Measurements from ENCODE around the gene TNRC6A. TPM values are rescaled to one million over a fixed set of nuclear protein-coding genes. Genes with fewer than 3 reads are reported as not detected.
"Not testable (repeated sequence)": the region's sequence is repeated elsewhere in the genome, so short reads cannot be mapped to it uniquely, and the experiment has no call there.

The TNRC6A gene
- total RNA-seq, 1 donor from 2014 or later = 16.1 TPM

- ATAC-seq = no peak
Observed at GRCh38 chr16:24846548-24847357, 117.3 kb downstream of the TNRC6A start.

GRCh38 chr16:24847358-24847664 lies 117.9 kb downstream of the TNRC6A start:
- no peak for ATAC-seq

- ATAC-seq = no peak
Observed at GRCh38 chr16:24848065-24848464, 118.6 kb downstream of the TNRC6A start.

GRCh38 chr16:24849641-24850040 lies 120.2 kb downstream of the TNRC6A start:
- no peak for ATAC-seq

- ATAC-seq = no peak
Observed at GRCh38 chr16:24850289-24850938, 121.0 kb downstream of the TNRC6A start.

GRCh38 chr16:24851700-24852099 lies 122.2 kb downstream of the TNRC6A start:
- ATAC-seq = peak; percentile 44

- ATAC-seq = no peak
Observed at GRCh38 chr16:24852281-24852721, 122.8 kb downstream of the TNRC6A start.

GRCh38 chr16:24853169-24853824 lies 123.8 kb downstream of the TNRC6A start:
- peak; percentile 69 for ATAC-seq

- ATAC-seq = peak; percentile 18
Observed at GRCh38 chr16:24853830-24854229, 124.4 kb downstream of the TNRC6A start.

GRCh38 chr16:24854607-24855171 lies 125.2 kb downstream of the TNRC6A start:
- no peak for ATAC-seq

GRCh38 chr16:24855678-24856077 lies 126.2 kb downstream of the TNRC6A start:
- no peak for ATAC-seq

GRCh38 chr16:24856871-24857270 lies 127.4 kb downstream of the TNRC6A start:
- ATAC-seq = not testable (repeated sequence)

GRCh38 chr16:24858219-24859041 lies 129.0 kb downstream of the TNRC6A start:
- peak; percentile 47 for ATAC-seq

- ATAC-seq = no peak
Observed at GRCh38 chr16:24861461-24861860, 132.0 kb downstream of the TNRC6A start.

- no peak for ATAC-seq
Observed at GRCh38 chr16:24863582-24864437, 134.4 kb downstream of the TNRC6A start.

- no peak for ATAC-seq
Observed at GRCh38 chr16:24869033-24869432, 139.6 kb downstream of the TNRC6A start.

GRCh38 chr16:24871891-24872290 lies 142.4 kb downstream of the TNRC6A start:
- ATAC-seq = no peak

- ATAC-seq = no peak
Observed at GRCh38 chr16:24873028-24873427, 143.6 kb downstream of the TNRC6A start.

- no peak for ATAC-seq
Observed at GRCh38 chr16:24875466-24875865, 146.0 kb downstream of the TNRC6A start.

Data from esophagus mucosa (tissue), 1 donor.